ENCODE measurements around the gene TUT1.
"Not testable (repeated sequence)": the region's sequence is repeated elsewhere in the genome, so short reads cannot be mapped to it uniquely, and the experiment has no call there.

The TUT1 gene

GRCh38 chr11:62621027-62621566 lies 29.8 kb upstream of the TUT1 start:
- peaks cover 20% of the 10 kb centered on the region for H3K36me3 Mint-ChIP-seq (ENCODE audit: low read depth)
- peaks cover 27% of the 10 kb centered on the region for H3K4me1 Mint-ChIP-seq
- H3K27me3 Mint-ChIP-seq (ENCODE audit: low read depth, poor library complexity): peaks cover 6% of the 10 kb centered on the region
- H3K9me3 Mint-ChIP-seq: no peaks in the 10 kb centered on the region
- H3K4me3 Mint-ChIP-seq: peak overlapping the region; percentile 96
- peak overlapping the region; percentile 99 for H3K27ac Mint-ChIP-seq
- TF ChIP-seq, protein P1, sequence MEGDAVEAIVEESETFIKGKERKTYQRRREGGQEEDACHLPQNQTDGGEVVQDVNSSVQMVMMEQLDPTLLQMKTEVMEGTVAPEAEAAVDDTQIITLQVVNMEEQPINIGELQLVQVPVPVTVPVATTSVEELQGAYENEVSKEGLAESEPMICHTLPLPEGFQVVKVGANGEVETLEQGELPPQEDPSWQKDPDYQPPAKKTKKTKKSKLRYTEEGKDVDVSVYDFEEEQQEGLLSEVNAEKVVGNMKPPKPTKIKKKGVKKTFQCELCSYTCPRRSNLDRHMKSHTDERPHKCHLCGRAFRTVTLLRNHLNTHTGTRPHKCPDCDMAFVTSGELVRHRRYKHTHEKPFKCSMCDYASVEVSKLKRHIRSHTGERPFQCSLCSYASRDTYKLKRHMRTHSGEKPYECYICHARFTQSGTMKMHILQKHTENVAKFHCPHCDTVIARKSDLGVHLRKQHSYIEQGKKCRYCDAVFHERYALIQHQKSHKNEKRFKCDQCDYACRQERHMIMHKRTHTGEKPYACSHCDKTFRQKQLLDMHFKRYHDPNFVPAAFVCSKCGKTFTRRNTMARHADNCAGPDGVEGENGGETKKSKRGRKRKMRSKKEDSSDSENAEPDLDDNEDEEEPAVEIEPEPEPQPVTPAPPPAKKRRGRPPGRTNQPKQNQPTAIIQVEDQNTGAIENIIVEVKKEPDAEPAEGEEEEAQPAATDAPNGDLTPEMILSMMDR (IDR thresholded peaks at IDR 0.05): no peak
- no peak for DNase-seq

DNA sequence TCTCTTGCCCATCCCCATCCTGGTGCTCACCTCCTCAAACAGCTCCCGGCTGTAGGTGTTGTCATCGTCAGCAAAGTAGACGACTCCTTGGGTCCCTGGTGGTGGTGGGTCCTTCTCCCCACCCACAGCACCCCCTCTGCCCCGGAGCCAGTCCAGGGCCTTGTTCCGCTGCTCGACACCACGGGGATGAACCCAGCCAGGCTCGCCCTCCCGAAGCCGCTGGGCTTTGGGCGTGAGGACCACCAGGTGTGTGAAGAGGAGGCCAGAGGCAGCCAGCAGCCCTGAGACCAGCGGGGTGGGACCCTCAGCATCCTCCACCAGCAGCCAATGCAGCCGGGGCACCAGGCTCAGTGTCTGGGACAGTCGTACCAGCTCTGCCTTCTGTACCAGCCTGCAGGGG lies 25.6 kb upstream of the TUT1 start:
- not testable (repeated sequence) for H3K27me3 Mint-ChIP-seq (ENCODE audit: low read depth, poor library complexity); H3K4me3 Mint-ChIP-seq

GRCh38 chr11:62615521-62615920 lies 24.2 kb upstream of the TUT1 start:
- no peak overlapping the region for H3K27ac Mint-ChIP-seq
- no peaks in the 10 kb centered on the region for H3K27me3 Mint-ChIP-seq (ENCODE audit: low read depth, poor library complexity)
- TF ChIP-seq, protein P1 (IDR thresholded peaks at IDR 0.05): no peak
- no peak for DNase-seq
- H3K9me3 Mint-ChIP-seq: no peaks in the 10 kb centered on the region
- peaks cover 43% of the 10 kb centered on the region for H3K4me1 Mint-ChIP-seq
- H3K4me3 Mint-ChIP-seq: no peak overlapping the region
- peaks cover 12% of the 10 kb centered on the region for H3K36me3 Mint-ChIP-seq (ENCODE audit: low read depth)

More for the DNA sequence above, 25.6 kb upstream of the TUT1 start:
- not testable (repeated sequence) for DNase-seq, H3K9me3 Mint-ChIP-seq, H3K27ac Mint-ChIP-seq
- peaks cover 40% of the 10 kb centered on the region for H3K4me1 Mint-ChIP-seq
- peaks cover 12% of the 10 kb centered on the region for H3K36me3 Mint-ChIP-seq (ENCODE audit: low read depth)

DNA sequence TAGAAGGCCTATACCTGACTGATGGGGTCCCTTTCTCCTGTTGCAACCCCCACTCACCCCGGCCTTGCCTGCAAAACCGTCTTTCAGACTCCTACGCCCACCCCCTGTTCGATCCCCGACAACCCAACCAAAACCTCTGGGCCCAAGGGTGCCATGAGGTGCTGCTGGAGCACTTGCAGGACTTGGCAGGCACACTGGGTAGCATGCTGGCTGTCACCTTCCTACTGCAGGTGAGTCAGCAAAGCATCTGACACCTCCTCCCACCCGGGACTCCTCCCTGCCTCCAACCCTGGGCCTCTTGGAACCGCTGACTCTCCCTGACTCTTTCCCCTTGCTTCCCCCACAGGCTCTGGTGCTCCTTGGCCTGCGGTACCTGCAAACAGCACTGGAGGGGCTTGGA lies 23.0 kb upstream of the TUT1 start:
- H3K27me3 Mint-ChIP-seq (ENCODE audit: low read depth, poor library complexity): peaks cover 3% of the 10 kb centered on the region
- H3K4me3 Mint-ChIP-seq: no peak overlapping the region
- TF ChIP-seq, protein P1 (IDR thresholded peaks at IDR 0.05): no peak
- H3K27ac Mint-ChIP-seq: peak overlapping the region; percentile 90
- peaks cover 47% of the 10 kb centered on the region for H3K4me1 Mint-ChIP-seq
- H3K9me3 Mint-ChIP-seq: no peaks in the 10 kb centered on the region
- peaks cover 10% of the 10 kb centered on the region for H3K36me3 Mint-ChIP-seq (ENCODE audit: low read depth)
- DNase-seq: no peak

DNA sequence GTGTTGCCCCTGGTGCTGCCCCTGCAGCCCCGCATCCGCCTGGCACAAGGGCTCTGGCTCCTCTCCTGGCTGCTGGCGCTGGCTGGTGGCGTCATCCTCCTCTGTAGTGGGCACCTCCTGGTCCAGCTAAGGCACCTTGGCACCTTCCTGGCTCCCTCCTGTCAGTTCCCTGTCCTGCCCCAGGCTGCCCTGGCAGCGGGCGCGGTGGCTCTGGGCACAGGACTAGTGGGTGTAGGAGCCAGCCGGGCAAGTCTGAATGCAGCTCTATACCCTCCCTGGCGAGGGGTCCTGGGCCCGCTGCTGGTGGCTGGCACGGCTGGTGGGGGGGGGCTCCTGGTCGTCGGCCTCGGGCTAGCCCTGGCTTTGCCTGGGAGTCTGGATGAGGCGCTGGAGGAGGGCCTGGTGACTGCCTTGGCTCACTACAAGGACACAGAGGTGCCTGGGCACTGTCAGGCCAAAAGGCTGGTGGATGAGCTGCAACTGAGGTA lies 22.0 kb upstream of the TUT1 start:
- peak; percentile 28 for DNase-seq
- Mint-ChIP-seq H3K4me1 (peaks cover 52% of the 10 kb centered on the region), H3K4me3 (no peak overlapping the region), H3K27me3 (ENCODE audit: low read depth, poor library complexity) (peaks cover 3% of the 10 kb centered on the region), H3K27ac (peak overlapping the region; percentile 90), H3K36me3 (ENCODE audit: low read depth) (peaks cover 5% of the 10 kb centered on the region), H3K9me3 (no peaks in the 10 kb centered on the region)
- TF ChIP-seq, protein P1 (IDR thresholded peaks at IDR 0.05): no peak

DNA sequence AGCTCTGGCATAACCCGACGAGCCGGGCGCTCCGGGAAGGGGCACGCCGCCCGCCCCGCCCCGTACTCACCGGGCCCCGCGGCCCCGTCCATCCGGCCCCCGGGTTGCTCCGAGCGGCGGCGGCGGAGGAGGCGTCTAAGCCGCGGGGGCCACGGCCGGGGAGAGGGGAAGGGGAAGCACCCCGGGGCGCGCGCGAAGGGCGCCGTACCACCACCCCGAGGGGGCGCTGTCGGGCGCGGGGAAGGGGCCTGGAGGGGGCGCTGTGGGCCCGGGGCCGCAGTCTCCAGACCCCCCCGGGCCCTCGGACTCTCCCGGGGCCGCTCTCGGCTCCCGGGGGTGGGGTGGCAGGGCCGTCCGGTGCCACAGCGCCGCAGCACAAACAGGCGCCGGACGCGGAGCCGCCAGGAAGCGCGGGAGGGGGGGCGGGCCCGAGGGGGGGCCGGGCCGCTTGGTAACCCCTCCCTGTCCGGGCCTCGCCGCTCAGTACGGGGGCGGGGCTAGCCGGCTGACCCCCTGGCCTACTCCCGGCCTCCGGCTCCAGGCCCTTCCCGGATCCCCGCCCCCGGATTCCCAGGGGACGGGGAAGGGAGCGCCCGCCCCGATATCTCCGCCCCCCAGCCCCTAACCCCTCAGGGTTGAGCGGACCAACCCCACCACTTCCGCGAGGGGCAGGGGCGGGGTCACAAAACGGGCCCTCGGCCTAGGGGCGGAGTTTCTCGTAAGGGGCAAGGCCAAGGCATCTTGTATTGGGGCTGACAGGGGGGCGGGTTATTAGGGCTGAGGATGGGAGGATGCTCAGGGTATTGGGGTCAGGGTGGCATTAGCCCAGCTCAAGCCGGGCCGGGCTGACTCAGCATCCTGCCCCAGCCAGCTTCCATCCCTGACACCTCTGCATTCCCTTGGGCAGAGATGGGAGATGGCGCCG lies 21.3 kb upstream of the TUT1 start, which contains the start of the genes EML3 and ROM1:
Gene EML3, minus strand, starts transcription at position 410 of the 925 bp plus-strand sequence. Its CDS starts 318 bp downstream, at position 92.
Gene ROM1, plus strand, starts transcription at position 892 of the 925 bp plus-strand sequence. Its CDS starts 25 bp downstream, at position 917.
- Mint-ChIP-seq H3K4me1 (peaks cover 59% of the 10 kb centered on the region), H3K9me3 (no peaks in the 10 kb centered on the region), H3K36me3 (ENCODE audit: low read depth) (peaks cover 12% of the 10 kb centered on the region), H3K27me3 (ENCODE audit: low read depth, poor library complexity) (peaks cover 6% of the 10 kb centered on the region), H3K27ac (peak within 1 kb of the TSS; percentile 90), H3K4me3 (peak within 1 kb of the TSS; percentile 92)
- peak; percentile 96 for DNase-seq
- TF ChIP-seq, protein P1 (IDR thresholded peaks at IDR 0.05): peak; percentile 76
